ENCODE data around the gene INSM1.

- TF ChIP-seq EZH2 (IDR thresholded peaks at IDR 0.05; ENCODE audit: low read depth): no peak
- peak; percentile 85 for TF ChIP-seq CTCF (conservative IDR thresholded peaks at IDR 0.05)
Observed at GRCh38 chr20:20360464-20360863, 7.4 kb upstream of the INSM1 start.
